ENCODE measurements around the gene NFS1. TPM values are rescaled to one million over a fixed set of nuclear protein-coding genes. Genes with fewer than 3 reads are reported as not detected.
"Not testable (repeated sequence)": the region's sequence is repeated elsewhere in the genome, so short reads cannot be mapped to it uniquely, and the experiment has no call there.

The NFS1 gene
- total RNA-seq, 1 experiment from 2014 or later: 24.7 TPM

DNA sequence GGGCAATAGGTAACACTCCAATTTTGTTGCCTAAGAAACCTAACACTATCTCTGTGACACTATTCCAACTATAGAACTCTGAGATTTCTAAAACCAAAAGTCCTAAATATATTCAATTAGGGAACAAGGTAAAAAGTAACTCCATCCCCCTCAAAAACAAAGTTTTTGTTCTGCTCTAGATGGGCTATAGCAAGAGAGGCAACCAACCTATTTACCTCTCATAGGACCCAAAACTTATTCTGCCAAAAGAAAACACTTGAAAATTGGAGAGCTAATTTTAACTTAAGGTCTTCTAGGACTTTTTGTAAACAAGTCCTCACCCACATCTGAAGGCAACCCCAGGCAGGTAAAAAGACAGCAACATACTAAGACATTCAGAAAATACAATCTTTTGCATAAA lies 35.2 kb upstream of the NFS1 start:
- Histone ChIP-seq H3K9me3 (replicated peaks) (no peaks in the 10 kb centered on the region), H3K27ac (no peak overlapping the region), H3K4me3 (no peak overlapping the region), H3K36me3 (peaks cover 100% of the 10 kb centered on the region), H3K4me1 (replicated peaks) (no peaks in the 10 kb centered on the region), H3K27me3 (replicated peaks) (no peaks in the 10 kb centered on the region)
- no peak for DNase-seq (ENCODE audit: low read depth in 1 of 2, low spot score in 2 of 2)

DNA sequence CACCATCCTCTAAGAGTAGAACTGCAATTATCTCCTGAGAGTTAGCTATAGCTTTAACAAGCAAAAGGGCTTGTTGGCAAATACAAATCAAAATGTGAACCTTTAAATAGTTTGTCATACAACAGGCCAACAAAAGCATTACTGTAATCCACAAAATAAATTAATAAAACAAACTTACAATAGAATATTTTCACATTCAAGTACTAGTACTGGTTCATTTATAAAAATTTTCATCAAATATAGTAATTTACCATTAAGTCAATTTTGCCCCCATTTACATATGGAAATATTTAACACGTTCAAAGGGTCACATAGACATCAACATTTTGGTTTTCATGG lies 33.5 kb upstream of the NFS1 start:
- Histone ChIP-seq H3K27me3 (replicated peaks) (no peaks in the 10 kb centered on the region), H3K4me3 (no peak overlapping the region), H3K27ac (no peak overlapping the region), H3K4me1 (replicated peaks) (no peaks in the 10 kb centered on the region), H3K36me3 (peaks cover 100% of the 10 kb centered on the region), H3K9me3 (replicated peaks) (no peaks in the 10 kb centered on the region)
- DNase-seq (ENCODE audit: low read depth in 1 of 2, low spot score in 2 of 2): no peak

- no peak for DNase-seq (ENCODE audit: low read depth in 1 of 2, low spot score in 2 of 2)
- no peaks in the 10 kb centered on the region for H3K4me1 ChIP-seq (replicated peaks)
- H3K27me3 ChIP-seq (replicated peaks): no peaks in the 10 kb centered on the region
- H3K27ac ChIP-seq: no peak overlapping the region
- peaks cover 100% of the 10 kb centered on the region for H3K36me3 ChIP-seq
- no peaks in the 10 kb centered on the region for H3K9me3 ChIP-seq (replicated peaks)
- no peak overlapping the region for H3K4me3 ChIP-seq
Measured at GRCh38 chr20:35731862-35732643, 32.9 kb upstream of the NFS1 start.

DNA sequence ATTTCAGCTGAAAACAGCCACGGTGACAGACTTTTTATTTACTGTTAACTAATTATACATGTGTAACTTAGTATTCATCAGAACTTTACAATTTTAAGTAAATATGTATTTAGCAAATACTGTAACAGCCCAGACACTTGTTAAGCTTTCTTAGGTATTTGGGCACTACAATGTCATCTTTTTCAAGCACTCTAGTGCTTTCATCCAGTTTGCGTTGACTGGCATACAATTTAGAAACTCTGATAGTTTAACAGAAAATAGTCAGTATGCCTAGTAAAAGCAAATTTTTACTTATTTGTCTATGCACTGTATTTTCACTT lies 32.3 kb upstream of the NFS1 start:
- H3K4me1 ChIP-seq (replicated peaks): no peaks in the 10 kb centered on the region
- no peak for DNase-seq (ENCODE audit: low read depth in 1 of 2, low spot score in 2 of 2)
- H3K27ac ChIP-seq: no peak overlapping the region
- no peaks in the 10 kb centered on the region for H3K9me3 ChIP-seq (replicated peaks)
- H3K36me3 ChIP-seq: peaks cover 100% of the 10 kb centered on the region
- H3K4me3 ChIP-seq: no peak overlapping the region
- no peaks in the 10 kb centered on the region for H3K27me3 ChIP-seq (replicated peaks)

DNA sequence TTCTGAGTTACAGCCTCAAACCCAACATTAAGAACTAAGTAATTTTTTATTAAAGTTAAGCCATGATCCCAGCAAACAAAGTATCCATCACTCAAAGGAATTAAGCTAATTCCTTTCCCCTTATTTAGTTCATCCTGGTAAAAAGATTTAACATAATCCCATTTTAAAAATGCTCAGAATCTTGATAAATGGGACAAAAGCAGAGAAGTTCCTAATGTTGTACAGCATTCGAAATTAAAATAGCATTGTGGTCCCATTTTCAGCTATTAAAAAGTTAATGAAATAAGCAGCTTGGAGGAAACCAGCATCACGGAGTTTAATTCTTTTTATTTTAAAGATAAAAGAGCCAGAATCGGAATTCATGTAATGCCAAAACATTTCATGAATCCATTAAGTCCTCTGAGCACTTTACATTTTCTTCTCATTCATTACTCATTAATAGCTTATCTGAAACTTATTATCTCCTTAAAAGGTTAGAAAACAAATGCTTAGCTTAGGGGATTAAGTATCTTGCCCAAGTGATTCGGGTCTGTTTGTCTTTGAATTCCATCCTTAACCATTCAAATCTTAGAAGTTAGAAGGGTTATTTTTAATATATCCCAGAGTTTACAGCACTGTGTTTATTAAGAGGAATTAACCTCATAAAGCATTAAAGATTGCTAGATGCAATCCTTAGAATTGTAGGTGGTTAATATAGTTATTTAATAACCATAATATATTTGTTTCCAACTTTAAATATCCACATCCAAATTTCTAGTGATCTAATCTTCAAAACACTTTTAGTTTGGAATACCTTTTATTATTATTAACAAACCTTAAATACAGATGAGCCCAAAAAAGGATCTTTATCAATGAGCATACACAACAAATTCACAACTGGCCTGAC lies 31.7 kb upstream of the NFS1 start:
- no peak overlapping the region for H3K27ac ChIP-seq
- no peaks in the 10 kb centered on the region for H3K4me1 ChIP-seq (replicated peaks)
- no peak for DNase-seq (ENCODE audit: low read depth in 1 of 2, low spot score in 2 of 2)
- no peak overlapping the region for H3K4me3 ChIP-seq
- peaks cover 100% of the 10 kb centered on the region for H3K36me3 ChIP-seq
- H3K9me3 ChIP-seq (replicated peaks): no peaks in the 10 kb centered on the region
- no peaks in the 10 kb centered on the region for H3K27me3 ChIP-seq (replicated peaks)

GRCh38 chr20:35729836-35730582 lies 30.9 kb upstream of the NFS1 start:
- H3K27me3 ChIP-seq (replicated peaks): no peaks in the 10 kb centered on the region
- no peak overlapping the region for H3K4me3 ChIP-seq
- no peak for DNase-seq (ENCODE audit: low read depth in 1 of 2, low spot score in 2 of 2)
- H3K4me1 ChIP-seq (replicated peaks): no peaks in the 10 kb centered on the region
- H3K36me3 ChIP-seq: peaks cover 100% of the 10 kb centered on the region
- no peak overlapping the region for H3K27ac ChIP-seq
- no peaks in the 10 kb centered on the region for H3K9me3 ChIP-seq (replicated peaks)

DNA sequence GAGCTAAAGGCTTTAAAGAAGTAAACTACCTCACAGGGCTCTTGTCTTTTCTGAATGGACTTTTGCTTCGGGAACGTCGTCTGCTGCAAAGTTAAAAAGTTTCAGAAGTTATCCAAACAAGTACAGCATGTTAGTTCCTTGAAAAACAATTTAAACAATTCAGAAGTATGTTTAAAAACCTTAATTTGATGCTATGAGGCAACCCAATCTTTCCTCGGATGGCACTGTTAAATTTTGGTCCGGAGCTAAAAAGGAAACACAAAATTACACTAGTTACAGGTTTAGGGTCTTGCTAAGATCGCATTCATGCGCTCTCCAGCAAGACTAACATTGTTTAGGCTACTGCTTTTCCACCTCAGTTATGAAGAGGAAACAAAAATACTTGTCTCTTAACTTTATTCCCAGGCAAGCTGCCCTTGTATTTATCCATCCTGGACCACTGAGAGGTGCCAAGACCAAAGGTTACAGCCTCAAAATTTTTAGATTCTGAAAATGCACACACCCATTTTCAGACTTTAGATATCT lies 30.2 kb upstream of the NFS1 start:
- no peaks in the 10 kb centered on the region for H3K4me1 ChIP-seq (replicated peaks)
- H3K4me3 ChIP-seq: no peak overlapping the region
- no peak overlapping the region for H3K27ac ChIP-seq
- DNase-seq (ENCODE audit: low read depth in 1 of 2, low spot score in 2 of 2): no peak
- H3K9me3 ChIP-seq (replicated peaks): no peaks in the 10 kb centered on the region
- peaks cover 100% of the 10 kb centered on the region for H3K36me3 ChIP-seq
- no peaks in the 10 kb centered on the region for H3K27me3 ChIP-seq (replicated peaks)

GRCh38 chr20:35726842-35727711 lies 27.9 kb upstream of the NFS1 start:
- Histone ChIP-seq H3K4me3 (no peak overlapping the region), H3K4me1 (replicated peaks) (no peaks in the 10 kb centered on the region), H3K27ac (no peak overlapping the region), H3K27me3 (replicated peaks) (no peaks in the 10 kb centered on the region), H3K36me3 (peaks cover 100% of the 10 kb centered on the region), H3K9me3 (replicated peaks) (no peaks in the 10 kb centered on the region)
- DNase-seq (ENCODE audit: low read depth in 1 of 2, low spot score in 2 of 2): no peak

DNA sequence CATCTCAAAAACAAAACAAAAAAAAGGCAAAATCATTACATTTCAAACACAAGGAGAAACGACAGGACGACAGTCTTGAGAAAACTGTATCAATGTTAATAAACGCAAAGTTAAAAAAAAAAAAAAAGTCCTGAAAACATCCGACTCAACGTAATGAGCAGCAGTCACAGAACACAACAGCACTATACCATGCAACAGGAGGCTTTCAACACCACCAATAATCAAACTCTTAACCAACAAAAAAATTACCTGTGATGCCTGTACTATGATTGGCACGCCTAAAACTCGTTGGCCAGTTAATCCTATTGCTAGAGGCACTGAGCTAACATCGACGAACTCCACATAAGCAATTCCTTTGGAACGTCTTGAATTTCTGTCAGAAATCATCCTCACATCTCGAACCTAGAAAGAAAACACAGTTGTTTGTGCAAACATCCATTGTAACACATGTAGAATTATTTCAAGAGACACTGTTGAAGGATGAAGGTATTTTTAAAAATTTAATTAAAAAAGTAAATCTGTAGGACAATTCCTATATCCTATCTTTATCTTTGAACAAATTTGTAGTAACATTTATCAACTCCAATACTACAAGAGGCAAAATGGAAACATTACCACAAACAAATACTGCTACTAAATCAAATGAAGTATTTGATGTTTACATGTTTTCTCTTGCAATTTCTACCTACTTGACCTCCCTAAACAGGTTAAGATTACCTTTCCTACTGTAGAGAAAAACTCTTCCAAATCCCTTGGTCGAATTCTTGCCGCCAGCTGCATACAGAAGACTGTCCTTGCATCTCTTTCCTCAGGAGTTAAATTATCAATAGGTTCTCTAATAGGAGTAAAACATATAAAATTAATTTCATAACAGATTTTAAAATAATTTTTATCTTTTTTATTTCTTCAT lies 25.4 kb upstream of the NFS1 start:
- Histone ChIP-seq H3K9me3 (replicated peaks) (no peaks in the 10 kb centered on the region), H3K27me3 (replicated peaks) (no peaks in the 10 kb centered on the region), H3K27ac (no peak overlapping the region), H3K4me3 (no peak overlapping the region), H3K36me3 (peaks cover 100% of the 10 kb centered on the region), H3K4me1 (replicated peaks) (no peaks in the 10 kb centered on the region)
- no peak for DNase-seq (ENCODE audit: low read depth in 1 of 2, low spot score in 2 of 2)

GRCh38 chr20:35723652-35724320 lies 24.6 kb upstream of the NFS1 start:
- DNase-seq (ENCODE audit: low read depth in 1 of 2, low spot score in 2 of 2); H3K9me3 ChIP-seq (replicated peaks); H3K27me3 ChIP-seq (replicated peaks); H3K4me3 ChIP-seq; H3K27ac ChIP-seq; H3K4me1 ChIP-seq (replicated peaks): not testable (repeated sequence)
- H3K36me3 ChIP-seq: peaks cover 100% of the 10 kb centered on the region

GRCh38 chr20:35723275-35723639 lies 24.1 kb upstream of the NFS1 start:
- H3K4me1 ChIP-seq (replicated peaks); H3K27ac ChIP-seq; DNase-seq (ENCODE audit: low read depth in 1 of 2, low spot score in 2 of 2); H3K27me3 ChIP-seq (replicated peaks); H3K9me3 ChIP-seq (replicated peaks); H3K4me3 ChIP-seq: not testable (repeated sequence)
- peaks cover 100% of the 10 kb centered on the region for H3K36me3 ChIP-seq

DNA sequence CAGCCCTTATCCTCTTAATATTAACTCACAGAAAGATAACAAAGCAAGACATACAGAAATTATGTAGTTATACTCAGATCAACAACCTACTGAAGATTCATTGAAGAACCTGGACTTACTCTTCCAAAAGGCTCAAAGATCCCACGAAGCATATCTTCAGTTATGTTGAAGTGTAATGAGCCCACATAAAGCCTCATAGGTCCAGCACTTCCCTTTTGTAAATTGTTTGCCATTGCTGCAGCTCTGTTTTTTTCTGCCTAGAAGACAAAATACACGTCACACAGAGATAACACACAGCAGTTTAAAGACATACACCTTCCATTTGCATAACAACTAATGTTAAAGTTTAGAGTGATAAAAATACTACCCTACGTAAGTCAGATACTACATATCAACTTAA lies 22.5 kb upstream of the NFS1 start:
- Histone ChIP-seq H3K27ac (no peak overlapping the region), H3K4me3 (no peak overlapping the region), H3K36me3 (peaks cover 100% of the 10 kb centered on the region), H3K27me3 (replicated peaks) (no peaks in the 10 kb centered on the region), H3K9me3 (replicated peaks) (no peaks in the 10 kb centered on the region), H3K4me1 (replicated peaks) (no peaks in the 10 kb centered on the region)
- no peak for DNase-seq (ENCODE audit: low read depth in 1 of 2, low spot score in 2 of 2)
